ENCODE measurements around the gene PSMB7. TPM values are rescaled to one million over a fixed set of nuclear protein-coding genes. Genes with fewer than 3 reads are reported as not detected.

The PSMB7 gene
- total RNA-seq, 5 donors from 2014 or later (not counting 1 experiment from before 2014, with no cell fraction given): 62.6 to 75.8 (median 68.6) TPM

DNA sequence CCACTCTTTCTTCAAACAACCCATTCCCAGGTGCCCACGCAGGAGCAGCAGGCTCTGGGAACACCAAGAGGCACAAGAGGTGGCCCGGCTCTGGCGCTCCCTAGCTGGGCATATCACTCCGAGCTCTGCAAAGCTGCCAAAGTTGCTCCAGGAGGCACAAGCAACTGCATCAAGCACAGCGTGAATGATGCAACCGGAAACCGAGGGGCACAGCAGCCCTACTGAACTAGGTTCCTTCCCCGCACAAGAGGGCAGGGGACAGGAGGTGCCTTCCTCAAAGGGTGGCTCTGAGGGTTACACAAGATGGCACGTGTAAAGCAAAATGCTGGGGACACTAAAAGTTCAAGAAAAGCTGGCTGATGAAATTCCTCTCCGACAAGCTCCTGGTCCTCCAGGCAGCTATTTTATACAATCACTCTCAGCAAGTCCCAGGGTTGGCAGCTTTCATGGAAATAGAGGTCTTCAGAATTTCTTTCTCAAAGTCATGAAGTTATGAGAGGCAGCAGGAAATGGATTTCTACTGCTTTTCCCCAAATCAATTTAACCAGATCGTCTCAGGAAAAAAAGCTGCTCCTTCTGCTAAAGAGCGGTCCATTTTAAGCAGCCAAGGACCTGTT, 22.9 kb downstream of the PSMB7 start:
- Mint-ChIP-seq H3K27ac (no peak overlapping the region), H3K27me3 (no peaks in the 10 kb centered on the region), H3K9me3 (no peaks in the 10 kb centered on the region), H3K4me1 (peaks cover 63 to 82% (median 71%) of the 10 kb centered on the region in 3 donors), H3K36me3 (peaks cover 24% of the 10 kb centered on the region), H3K4me3 (no peak overlapping the region)
- peak in 1 of 35 experiments; percentile 13 for DNase-seq
- Histone ChIP-seq H3K27me3 (replicated peaks in 1 of 2; ENCODE audit: control insufficient read depth in 2 of 2, extremely low read depth in 1 of 2, insufficient read depth in 2 of 2, low read length in 1 of 2) (no peaks in the 10 kb centered on the region), H3K36me3 (ENCODE audit: control insufficient read depth in 2 of 2, extremely low read depth in 1 of 2, insufficient read depth in 1 of 2, low read length in 1 of 2) (peaks cover 2 to 15% of the 10 kb centered on the region in 2 donors), H3K4me3 (ENCODE audit: control insufficient read depth in 1 of 2, extremely low read depth in 1 of 2, low read length in 1 of 2) (no peak overlapping the region), H3K27ac (ENCODE audit: low read length) (no peak overlapping the region), H3K9me3 (no peaks in the 10 kb centered on the region), H3K4me1 (ENCODE audit: control insufficient read depth in 1 of 2, extremely low read depth in 1 of 2, insufficient read depth in 2 of 2, low read length in 2 of 2) (peaks cover 0 to 15% of the 10 kb centered on the region in 2 experiments)
- ATAC-seq (replicated peaks in 1 of 4): no peak
- POLR2A ChIA-PET: no interaction called here
- WGBS (ENCODE audit: insufficient coverage): 96% methylated on average over 11 of the region's 12 CpGs
- CTCF ChIA-PET: no interaction called here

DNA sequence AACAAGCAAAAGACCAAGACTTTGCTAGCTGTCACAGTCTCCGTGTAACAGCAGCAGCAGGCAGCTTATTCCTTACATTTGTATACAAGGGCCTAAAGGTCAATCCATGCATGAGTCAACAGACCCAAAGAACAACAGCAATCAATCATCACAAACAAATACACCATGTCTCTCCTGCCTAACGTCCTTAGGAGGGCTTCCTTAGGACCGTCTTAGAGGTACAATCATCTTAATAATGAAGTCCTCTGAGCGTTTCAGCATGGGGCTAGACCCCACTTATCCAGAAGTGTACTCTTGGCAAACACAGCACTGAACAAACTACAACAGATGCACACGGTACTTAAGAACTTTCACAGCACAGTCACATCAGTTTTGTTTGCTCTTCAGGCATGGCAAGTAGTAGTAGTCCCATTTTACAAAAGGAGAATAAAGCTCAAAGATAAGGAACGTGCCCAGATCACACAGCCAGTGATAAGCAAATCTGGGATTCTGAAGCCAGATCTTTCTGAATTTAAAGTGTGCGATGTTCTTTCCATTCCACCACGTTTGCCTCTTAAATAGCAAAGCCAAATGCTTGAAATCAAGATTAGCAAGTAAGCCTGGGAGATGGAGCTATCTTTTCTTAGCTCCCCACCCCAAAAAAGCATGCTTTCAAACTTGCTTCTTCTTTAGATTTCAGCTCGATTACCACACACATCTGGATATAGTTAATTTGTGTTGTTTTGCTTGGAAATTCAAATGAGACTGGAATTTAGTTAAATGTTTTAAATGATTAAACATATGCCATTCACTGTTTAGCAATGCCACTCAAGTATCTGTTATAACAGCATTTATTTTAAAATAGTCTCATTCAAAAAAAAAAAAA, 24.2 kb downstream of the PSMB7 start:
- no peaks in the 10 kb centered on the region for H3K27me3 ChIP-seq (replicated peaks in 1 of 2; ENCODE audit: control insufficient read depth in 2 of 2, extremely low read depth in 1 of 2, insufficient read depth in 2 of 2, low read length in 1 of 2)
- CTCF ChIA-PET: interaction anchor here in 1 of 2 donors (1.2 kb wide), 1 partner anchor 9 kb away, joined by 3 read pairs; no protein-coding TSS in a partner anchor
- peaks cover 58 to 83% (median 71%) of the 10 kb centered on the region in 3 donors for H3K4me1 Mint-ChIP-seq
- peaks cover 0 to 15% of the 10 kb centered on the region in 2 experiments for H3K4me1 ChIP-seq (ENCODE audit: control insufficient read depth in 1 of 2, extremely low read depth in 1 of 2, insufficient read depth in 2 of 2, low read length in 2 of 2)
- no peaks in the 10 kb centered on the region for H3K27me3 Mint-ChIP-seq
- WGBS (ENCODE audit: insufficient coverage): 97% methylated on average over 8 of the region's 9 CpGs
- no peaks in the 10 kb centered on the region for H3K9me3 Mint-ChIP-seq
- H3K27ac Mint-ChIP-seq: no peak overlapping the region
- no peak for DNase-seq
- no peak overlapping the region for H3K4me3 Mint-ChIP-seq
- no peaks in the 10 kb centered on the region for H3K9me3 ChIP-seq
- no peak overlapping the region for H3K27ac ChIP-seq (ENCODE audit: low read length)
- no peak for ATAC-seq (replicated peaks in 1 of 4)
- H3K4me3 ChIP-seq (ENCODE audit: control insufficient read depth in 1 of 2, extremely low read depth in 1 of 2, low read length in 1 of 2): no peak overlapping the region
- POLR2A ChIA-PET: interaction anchor here (0.6 to 0.7 kb wide), 2 partner anchors 16 to 98 kb away, joined by 4 to 6 read pairs; no protein-coding TSS in a partner anchor
- H3K36me3 ChIP-seq (ENCODE audit: control insufficient read depth in 2 of 2, extremely low read depth in 1 of 2, insufficient read depth in 1 of 2, low read length in 1 of 2): peaks cover 2 to 10% of the 10 kb centered on the region in 2 donors
- peaks cover 19% of the 10 kb centered on the region for H3K36me3 Mint-ChIP-seq

DNA sequence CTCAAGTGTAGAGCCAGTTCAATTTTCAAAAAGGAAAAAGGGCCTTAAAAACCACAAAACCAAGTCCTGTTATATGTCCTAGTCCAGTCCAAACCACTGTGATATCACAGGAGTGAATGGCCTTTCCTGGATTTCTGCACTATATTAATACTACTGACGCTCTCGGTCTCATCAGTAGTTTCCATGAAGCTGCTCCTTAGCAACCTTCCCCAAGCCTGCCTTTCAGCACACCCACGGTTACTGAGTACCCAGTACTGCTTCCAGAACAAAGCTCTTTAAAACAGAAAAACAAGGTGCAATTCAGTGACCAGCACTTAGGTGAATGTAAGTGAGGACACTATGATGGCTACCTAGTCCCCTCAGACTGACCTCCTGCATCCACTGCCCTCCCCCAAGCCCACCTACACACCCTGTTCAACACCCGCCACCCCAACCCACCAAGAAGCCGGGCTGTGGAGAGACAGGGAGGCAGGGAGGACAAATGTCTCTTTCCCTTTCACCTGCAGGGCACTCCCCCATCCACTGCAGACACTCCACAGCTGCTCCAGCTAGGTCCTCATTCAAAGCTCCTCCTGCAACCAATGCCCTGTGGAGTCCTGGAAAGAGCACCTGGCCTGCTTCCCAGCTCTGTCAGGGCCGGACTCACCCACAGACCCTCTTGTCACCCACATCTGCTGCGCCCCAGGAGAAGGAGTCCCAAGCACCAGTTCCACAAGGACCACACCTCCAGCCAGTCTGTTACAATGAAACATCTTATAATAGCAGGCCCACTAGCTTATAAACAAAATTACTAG, 25.9 kb downstream of the PSMB7 start:
- H3K4me1 Mint-ChIP-seq: peaks cover 53 to 70% (median 61%) of the 10 kb centered on the region in 3 donors
- POLR2A ChIA-PET: interaction anchor here in 1 of 2 donors (0.7 kb wide), 1 partner anchor 10 kb away, joined by 4 read pairs; no protein-coding TSS in a partner anchor
- no peak for ATAC-seq (replicated peaks in 1 of 4)
- Histone ChIP-seq H3K36me3 (ENCODE audit: control insufficient read depth in 2 of 2, extremely low read depth in 1 of 2, insufficient read depth in 1 of 2, low read length in 1 of 2) (peaks cover 6 to 14% of the 10 kb centered on the region in 2 donors), H3K27me3 (replicated peaks in 1 of 2; ENCODE audit: control insufficient read depth in 2 of 2, extremely low read depth in 1 of 2, insufficient read depth in 2 of 2, low read length in 1 of 2) (no peaks in the 10 kb centered on the region), H3K4me3 (ENCODE audit: control insufficient read depth in 1 of 2, extremely low read depth in 1 of 2, low read length in 1 of 2) (no peak overlapping the region), H3K27ac (ENCODE audit: low read length) (no peak overlapping the region), H3K4me1 (ENCODE audit: control insufficient read depth in 1 of 2, extremely low read depth in 1 of 2, insufficient read depth in 2 of 2, low read length in 2 of 2) (peaks cover 0 to 15% of the 10 kb centered on the region in 2 experiments), H3K9me3 (no peaks in the 10 kb centered on the region)
- H3K9me3 Mint-ChIP-seq: no peaks in the 10 kb centered on the region
- peaks cover 24% of the 10 kb centered on the region for H3K36me3 Mint-ChIP-seq
- DNase-seq: no peak
- H3K4me3 Mint-ChIP-seq: peak overlapping the region in 1 of 3 donors; percentile 9
- 100% methylated on average over 4 of the region's 7 CpGs for WGBS (ENCODE audit: insufficient coverage)
- CTCF ChIA-PET: interaction anchor here in 1 of 2 donors (0.6 kb wide), 1 partner anchor 998 kb away, joined by 3 read pairs; no protein-coding TSS in a partner anchor
- H3K27ac Mint-ChIP-seq: no peak overlapping the region
- no peaks in the 10 kb centered on the region for H3K27me3 Mint-ChIP-seq

DNA sequence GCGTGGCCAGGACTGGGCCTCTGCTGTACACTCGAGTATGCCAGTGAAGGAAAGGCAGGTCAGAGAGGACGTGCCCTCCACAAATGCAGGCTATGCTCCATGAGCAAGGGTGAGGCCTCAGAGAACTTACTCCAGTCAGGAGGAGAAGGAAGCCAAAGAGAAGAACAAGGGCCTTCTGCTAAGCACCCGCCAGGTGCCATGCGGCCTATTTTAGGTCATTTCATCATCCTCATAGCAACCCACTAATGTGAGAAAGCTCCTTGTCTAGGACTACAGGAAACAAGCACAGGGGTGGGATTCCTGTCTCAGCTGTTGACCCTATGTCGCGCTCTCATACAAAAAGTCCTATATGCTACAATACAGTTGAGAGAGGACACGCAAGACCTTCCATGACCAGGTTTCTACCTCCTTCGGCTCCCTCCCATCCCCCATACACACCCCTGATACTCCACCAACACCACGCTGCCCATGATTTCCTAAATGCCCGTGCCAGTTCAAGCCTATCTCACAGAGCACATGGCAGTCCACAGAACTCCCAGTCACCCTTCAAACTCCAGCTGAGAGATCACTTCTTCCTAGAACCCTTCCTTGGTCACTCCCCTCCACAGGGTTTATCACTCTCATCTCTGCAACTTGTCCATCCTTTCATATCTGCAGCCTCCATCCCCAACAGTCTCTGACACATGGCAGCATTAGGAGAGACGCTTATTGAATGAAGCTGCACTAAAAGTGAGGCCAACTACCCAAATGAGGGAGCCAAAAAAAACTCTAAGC, 26.8 kb downstream of the PSMB7 start:
- Mint-ChIP-seq H3K9me3 (no peaks in the 10 kb centered on the region), H3K27me3 (no peaks in the 10 kb centered on the region), H3K27ac (no peak overlapping the region), H3K36me3 (peaks cover 29% of the 10 kb centered on the region), H3K4me1 (peaks cover 53 to 62% (median 57%) of the 10 kb centered on the region in 3 donors), H3K4me3 (peak overlapping the region in 1 of 3 donors; percentile 9)
- Histone ChIP-seq H3K4me3 (ENCODE audit: control insufficient read depth in 1 of 2, extremely low read depth in 1 of 2, low read length in 1 of 2) (no peak overlapping the region), H3K27me3 (replicated peaks in 1 of 2; ENCODE audit: control insufficient read depth in 2 of 2, extremely low read depth in 1 of 2, insufficient read depth in 2 of 2, low read length in 1 of 2) (no peaks in the 10 kb centered on the region), H3K4me1 (ENCODE audit: control insufficient read depth in 1 of 2, extremely low read depth in 1 of 2, insufficient read depth in 2 of 2, low read length in 2 of 2) (peaks cover 0 to 15% of the 10 kb centered on the region in 2 experiments), H3K27ac (ENCODE audit: low read length) (no peak overlapping the region), H3K9me3 (no peaks in the 10 kb centered on the region), H3K36me3 (ENCODE audit: control insufficient read depth in 2 of 2, extremely low read depth in 1 of 2, insufficient read depth in 1 of 2, low read length in 1 of 2) (peaks cover 8 to 20% of the 10 kb centered on the region in 2 donors)
- no peak for DNase-seq
- POLR2A ChIA-PET: no interaction called here
- WGBS (ENCODE audit: insufficient coverage): 95% methylated on average over 11 of the region's 12 CpGs
- CTCF ChIA-PET: no interaction called here
- ATAC-seq (replicated peaks in 1 of 4): no peak

DNA sequence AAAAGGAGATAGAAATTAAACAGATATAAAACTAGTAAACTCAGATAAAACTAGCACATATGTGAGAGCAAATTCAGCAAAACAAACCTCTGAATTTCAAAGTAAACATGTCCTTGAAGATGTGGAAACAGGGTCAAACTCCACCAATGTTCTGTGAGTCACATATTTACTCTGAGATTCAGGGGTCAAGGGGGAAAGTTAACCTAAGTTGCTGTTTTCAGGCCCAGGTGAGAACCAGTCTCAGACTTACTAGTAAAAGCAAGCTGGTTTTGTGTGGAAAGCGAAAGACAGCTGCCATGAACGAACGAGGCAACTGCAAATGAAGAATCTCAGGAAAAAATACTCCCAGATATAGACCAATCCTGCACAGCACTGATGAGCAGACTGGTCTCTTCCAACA, 29.0 kb downstream of the PSMB7 start:
- no CpG with 5 or more reads among the region's 3 CpGs for WGBS (ENCODE audit: insufficient coverage)
- Mint-ChIP-seq H3K4me3 (no peak overlapping the region), H3K27ac (peak overlapping the region in 1 of 2 donors; percentile 62), H3K4me1 (peaks cover 42 to 44% (median 42%) of the 10 kb centered on the region in 3 donors), H3K36me3 (peaks cover 30% of the 10 kb centered on the region), H3K9me3 (no peaks in the 10 kb centered on the region), H3K27me3 (no peaks in the 10 kb centered on the region)
- ATAC-seq (replicated peaks in 1 of 4): no peak
- no peaks in the 10 kb centered on the region for H3K27me3 ChIP-seq (replicated peaks in 1 of 2; ENCODE audit: control insufficient read depth in 2 of 2, extremely low read depth in 1 of 2, insufficient read depth in 2 of 2, low read length in 1 of 2)
- DNase-seq: no peak
- H3K36me3 ChIP-seq (ENCODE audit: control insufficient read depth in 2 of 2, extremely low read depth in 1 of 2, insufficient read depth in 1 of 2, low read length in 1 of 2): peaks cover 11 to 26% of the 10 kb centered on the region in 2 donors
- POLR2A ChIA-PET: interaction anchor here in 1 of 2 donors (0.6 kb wide), 1 partner anchor 1203 kb away, joined by 3 read pairs; no protein-coding TSS in a partner anchor
- H3K4me1 ChIP-seq (ENCODE audit: control insufficient read depth in 1 of 2, extremely low read depth in 1 of 2, insufficient read depth in 2 of 2, low read length in 2 of 2): peaks cover 0 to 11% of the 10 kb centered on the region in 2 experiments
- CTCF ChIA-PET: interaction anchor here (0.7 to 1.3 kb wide), 2 partner anchors 165 to 260 kb away, joined by 3 to 8 read pairs; no protein-coding TSS in a partner anchor
- H3K9me3 ChIP-seq: no peaks in the 10 kb centered on the region
- no peak overlapping the region for H3K4me3 ChIP-seq (ENCODE audit: control insufficient read depth in 1 of 2, extremely low read depth in 1 of 2, low read length in 1 of 2)
- H3K27ac ChIP-seq (ENCODE audit: low read length): no peak overlapping the region

Measured in T-cell (primary cell).